ENCODE measurements around the gene VIL1. TPM values are rescaled to one million over a fixed set of nuclear protein-coding genes. Genes with fewer than 3 reads are reported as not detected.
A peak's percentile ranks its signal among the peaks of the same experiment; 100 is the strongest.

VIL1 gene
- total RNA-seq, 2 donors from 2014 or later: not detected

GRCh38 chr2:218478544-218478943 lies 59.6 kb downstream of the VIL1 start:
- Mint-ChIP-seq H3K27me3 (ENCODE audit: low read depth) (no peaks in the 10 kb centered on the region), H3K4me1 (ENCODE audit: low read depth) (peaks cover 8% of the 10 kb centered on the region), H3K27ac (no peak overlapping the region), H3K9me3 (no peaks in the 10 kb centered on the region), H3K4me3 (no peak overlapping the region), H3K36me3 (ENCODE audit: insufficient read depth in 2 of 2) (peaks cover 0 to 46% of the 10 kb centered on the region in 2 donors)
- ATAC-seq (replicated peaks in 1 of 2) (no peak), DNase-seq (no peak)

GRCh38 chr2:218479595-218479994 lies 60.7 kb downstream of the VIL1 start:
- Mint-ChIP-seq H3K27ac (no peak overlapping the region), H3K4me1 (ENCODE audit: low read depth) (peaks cover 13% of the 10 kb centered on the region), H3K27me3 (ENCODE audit: low read depth) (no peaks in the 10 kb centered on the region), H3K36me3 (ENCODE audit: insufficient read depth in 2 of 2) (peaks cover 3 to 45% of the 10 kb centered on the region in 2 donors), H3K9me3 (no peaks in the 10 kb centered on the region), H3K4me3 (no peak overlapping the region)
- DNase-seq (no peak), ATAC-seq (replicated peaks in 1 of 2) (no peak)

GRCh38 chr2:218482651-218483050 lies 63.7 kb downstream of the VIL1 start:
- peaks cover 3 to 43% of the 10 kb centered on the region in 2 donors for H3K36me3 Mint-ChIP-seq (ENCODE audit: insufficient read depth in 2 of 2)
- H3K4me1 Mint-ChIP-seq (ENCODE audit: low read depth): peaks cover 22% of the 10 kb centered on the region
- no peak for ATAC-seq (replicated peaks in 1 of 2)
- H3K4me3 Mint-ChIP-seq: no peak overlapping the region
- peak overlapping the region; percentile 43 for H3K27ac Mint-ChIP-seq
- H3K9me3 Mint-ChIP-seq: no peaks in the 10 kb centered on the region
- no peak for DNase-seq
- H3K27me3 Mint-ChIP-seq (ENCODE audit: low read depth): no peaks in the 10 kb centered on the region

- Mint-ChIP-seq H3K27me3 (ENCODE audit: low read depth) (no peaks in the 10 kb centered on the region), H3K4me1 (ENCODE audit: low read depth) (peaks cover 22% of the 10 kb centered on the region), H3K36me3 (ENCODE audit: insufficient read depth in 2 of 2) (peaks cover 8 to 46% of the 10 kb centered on the region in 2 donors), H3K27ac (no peak overlapping the region), H3K9me3 (no peaks in the 10 kb centered on the region), H3K4me3 (no peak overlapping the region)
- no peak for DNase-seq
- no peak for ATAC-seq (replicated peaks in 1 of 2)
Observed at GRCh38 chr2:218485986-218486667, 67.2 kb downstream of the VIL1 start.

- Mint-ChIP-seq H3K4me3 (no peak overlapping the region), H3K27ac (peak overlapping the region; percentile 50), H3K4me1 (ENCODE audit: low read depth) (no peaks in the 10 kb centered on the region), H3K27me3 (ENCODE audit: low read depth) (no peaks in the 10 kb centered on the region), H3K36me3 (ENCODE audit: insufficient read depth in 2 of 2) (peaks cover 3 to 31% of the 10 kb centered on the region in 2 donors), H3K9me3 (no peaks in the 10 kb centered on the region)
- DNase-seq (no peak), ATAC-seq (replicated peaks in 1 of 2) (no peak)
Observed at GRCh38 chr2:218500501-218501060, 81.7 kb downstream of the VIL1 start.

- no peaks in the 10 kb centered on the region for H3K4me1 Mint-ChIP-seq (ENCODE audit: low read depth)
- peak overlapping the region; percentile 34 for H3K27ac Mint-ChIP-seq
- no peak overlapping the region for H3K4me3 Mint-ChIP-seq
- H3K9me3 Mint-ChIP-seq: no peaks in the 10 kb centered on the region
- peaks cover 3 to 30% of the 10 kb centered on the region in 2 donors for H3K36me3 Mint-ChIP-seq (ENCODE audit: insufficient read depth in 2 of 2)
- no peaks in the 10 kb centered on the region for H3K27me3 Mint-ChIP-seq (ENCODE audit: low read depth)
- ATAC-seq (replicated peaks in 1 of 2) (no peak), DNase-seq (no peak)
Observed at GRCh38 chr2:218501665-218502064, 82.7 kb downstream of the VIL1 start.

Other genes with a start within 250 kb of the VIL1 start
- 100 to 1,000 TPM; 517 to 533 TPM for gene ARPC2, start 201.9 kb upstream of the VIL1 start, total RNA-seq
- gene GPBAR1, start 158.1 kb upstream of the VIL1 start, total RNA-seq: 1 to 10 TPM in 1 of 2 donors, under 1 TPM in 1; 0.76 to 1.4 TPM
- gene AAMP, start 149.0 kb upstream of the VIL1 start, total RNA-seq: 10 to 100 TPM; 51.7 to 63.0 TPM
- 10 to 100 TPM; 14.7 to 17.7 TPM for gene PNKD, start 148.6 kb upstream of the VIL1 start, total RNA-seq
- gene TMBIM1, start 126.6 kb upstream of the VIL1 start, total RNA-seq: 10 to 100 TPM; 64.5 to 75.1 TPM
- not detected for gene CATIP, start 62.3 kb upstream of the VIL1 start, total RNA-seq
- under 1 TPM in 1 of 2 donors, not detected in 1; 0.19 TPM for gene SLC11A1, start 36.9 kb upstream of the VIL1 start, total RNA-seq
- gene CTDSP1, start 19.3 kb upstream of the VIL1 start, total RNA-seq: 10 to 100 TPM; 76.7 to 79.0 TPM
- 10 to 100 TPM; 31.6 to 35.3 TPM for gene USP37, start 149.2 kb downstream of the VIL1 start, total RNA-seq
- gene CNOT9, start 149.7 kb downstream of the VIL1 start, total RNA-seq: 10 to 100 TPM; 80.8 to 82.9 TPM
- under 1 TPM; 0.24 to 0.35 TPM for gene PLCD4, start 188.8 kb downstream of the VIL1 start, total RNA-seq
- 10 to 100 TPM; 41.3 to 46.6 TPM for gene ZNF142, start 240.5 kb downstream of the VIL1 start, total RNA-seq
- 10 to 100 TPM; 55.3 to 86.5 TPM for gene BCS1L, start 240.6 kb downstream of the VIL1 start, total RNA-seq